SK-N-MC (cell line): ENCODE results near the gene RMDN2.
A peak's percentile ranks its signal among the peaks of the same experiment; 100 is the strongest.

Experiments
- DNase-seq: peaks from one replicate; pipeline ENCODE4 v3.0.0-alpha.2; 2011; ENCODE audit warnings: low read depth, low spot score
- H3K27ac ChIP-seq: fragments of 200-600 bp; sonication (generic); 2 replicates; pipeline ENCODE4 v1.5.1; 2016; ENCODE audit warnings: mixed run types
- H3K36me3 ChIP-seq: fragments of 200-600 bp; sonication (generic); 2 replicates; pipeline ENCODE4 v1.6.1; 2017; ENCODE audit warnings: antibody characterized with exemption, low read length, mixed read lengths; ENCODE audit not compliant: insufficient read depth
- H3K4me3 ChIP-seq: fragments of 200-600 bp; sonication (generic); 2 replicates; pipeline ENCODE4 v1.5.1; 2016
- H3K9ac ChIP-seq: fragments of 200-600 bp; sonication (generic); 2 replicates; pipeline ENCODE4 v1.8.0; 2017; ENCODE audit warnings: mixed run types, mixed read lengths; ENCODE audit not compliant: insufficient read length
- H3K9me3 ChIP-seq: fragments of 200-600 bp; sonication (generic); 2 replicates; pipeline ENCODE4 v1.6.1; 2017; ENCODE audit warnings: low read depth, mild to moderate bottlenecking, antibody characterized with exemption, low read length, moderate library complexity, mixed read lengths
- EZH2 ChIP-seq: fragments of 200-600 bp; sonication (generic); IDR thresholded peaks from one replicate; pipeline ENCODE4 v1.6.1; 2017; ENCODE audit warnings: antibody characterized with exemption
- FOXP2 ChIP-seq: optimal IDR thresholded peaks from 2 replicates; pipeline ENCODE3; 2011; ENCODE audit warnings: mild to moderate bottlenecking, moderate library complexity; ENCODE audit not compliant: insufficient read depth; ENCODE audit errors: extremely low read length, control extremely low read depth
- POLR2AphosphoS5 ChIP-seq: IDR thresholded peaks from 2 replicates; pipeline ENCODE4 v1.6.1; 2012; ENCODE audit warnings: mild to moderate bottlenecking, low read depth, low read length, borderline replicate concordance

RMDN2 gene

DNA sequence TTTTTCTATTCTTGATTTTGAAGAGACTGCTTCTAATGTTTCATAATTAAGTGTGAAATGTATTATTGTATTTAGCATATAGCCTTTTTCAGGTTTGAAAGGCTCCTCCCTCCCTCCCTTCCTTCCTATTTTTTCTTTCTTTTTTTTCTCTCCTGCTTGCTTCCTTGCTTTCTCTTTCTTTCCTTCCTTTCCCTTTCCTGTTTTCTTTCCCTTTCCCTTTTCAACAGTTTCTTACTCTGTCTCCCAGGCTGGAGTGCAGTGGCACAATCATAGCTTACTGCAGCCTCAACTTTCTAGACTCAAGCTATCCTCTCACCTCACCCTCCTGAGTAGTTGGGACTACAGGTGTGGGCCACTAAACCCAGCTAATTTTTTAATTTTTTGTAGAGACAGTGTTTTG, 44.6 kb downstream of the RMDN2 start:
- Histone ChIP-seq H3K9ac (no peak overlapping the region), H3K27ac (no peak overlapping the region), H3K36me3 (no peaks in the 10 kb centered on the region), H3K4me3 (no peak overlapping the region), H3K9me3 (no peaks in the 10 kb centered on the region)
- no peak for DNase-seq
- TF ChIP-seq EZH2 (no peak), FOXP2 (no peak), POLR2AphosphoS5 (no peak)

DNA sequence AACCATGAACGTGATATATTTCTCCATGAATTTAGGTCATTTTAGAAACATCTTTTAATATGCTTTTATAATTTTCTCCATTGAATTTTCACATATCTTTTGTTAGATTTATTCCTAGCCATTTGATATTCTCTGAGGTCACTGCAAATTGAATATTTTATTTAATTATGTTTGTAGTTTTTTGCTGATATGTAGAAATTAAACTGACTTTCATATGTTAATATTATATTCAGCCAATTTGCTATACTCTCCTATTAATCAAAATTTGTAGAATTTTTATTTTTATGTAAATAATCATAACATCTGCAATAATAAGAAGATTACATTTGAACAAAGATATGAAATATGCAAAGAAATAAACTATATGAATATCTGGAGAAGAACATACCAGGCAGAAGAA, 46.9 kb downstream of the RMDN2 start:
- TF ChIP-seq FOXP2 (no peak), EZH2 (no peak), POLR2AphosphoS5 (no peak)
- H3K9ac ChIP-seq = no peak overlapping the region
- no peak for DNase-seq
- no peak overlapping the region for H3K4me3 ChIP-seq
- no peaks in the 10 kb centered on the region for H3K36me3 ChIP-seq
- H3K9me3 ChIP-seq = no peaks in the 10 kb centered on the region
- no peak overlapping the region for H3K27ac ChIP-seq

DNA sequence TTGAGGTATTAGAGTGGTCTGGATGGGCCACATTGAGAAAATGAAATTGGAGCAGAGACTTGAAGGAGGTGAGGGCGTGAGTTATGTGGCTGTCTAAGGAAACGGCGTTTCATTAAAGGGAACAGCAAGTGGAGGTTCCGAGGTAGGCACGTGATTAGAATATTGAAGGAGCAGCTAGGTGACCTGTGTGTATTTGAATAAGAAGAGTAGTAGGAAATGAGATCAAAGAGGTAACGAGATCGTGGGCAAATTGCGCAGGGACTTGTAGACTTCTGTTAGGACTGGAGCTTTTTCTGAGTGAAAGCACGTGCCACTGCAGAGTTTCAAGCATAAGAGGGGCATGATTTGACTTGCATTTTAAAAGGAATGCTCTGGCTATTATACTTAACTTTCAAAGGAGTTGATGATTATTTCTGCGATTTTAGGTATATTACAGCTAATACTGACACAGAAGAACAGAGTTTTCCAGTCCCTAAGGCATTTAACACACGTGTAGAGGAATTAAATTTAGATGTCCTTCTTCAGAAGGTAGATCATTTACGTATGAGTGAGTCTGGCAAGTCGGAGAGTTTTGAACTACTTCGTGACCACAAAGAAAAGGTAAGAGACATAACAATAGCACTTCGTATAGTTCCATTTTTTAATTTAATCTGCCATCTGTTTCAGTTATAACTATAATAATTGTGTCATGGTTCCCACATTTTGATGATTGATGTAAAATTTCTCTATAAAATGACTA, 48.7 kb downstream of the RMDN2 start:
- Histone ChIP-seq H3K4me3 (no peak overlapping the region), H3K9ac (no peak overlapping the region), H3K9me3 (no peaks in the 10 kb centered on the region), H3K27ac (no peak overlapping the region), H3K36me3 (no peaks in the 10 kb centered on the region)
- no peak for DNase-seq
- no peak for TF ChIP-seq POLR2AphosphoS5

DNA sequence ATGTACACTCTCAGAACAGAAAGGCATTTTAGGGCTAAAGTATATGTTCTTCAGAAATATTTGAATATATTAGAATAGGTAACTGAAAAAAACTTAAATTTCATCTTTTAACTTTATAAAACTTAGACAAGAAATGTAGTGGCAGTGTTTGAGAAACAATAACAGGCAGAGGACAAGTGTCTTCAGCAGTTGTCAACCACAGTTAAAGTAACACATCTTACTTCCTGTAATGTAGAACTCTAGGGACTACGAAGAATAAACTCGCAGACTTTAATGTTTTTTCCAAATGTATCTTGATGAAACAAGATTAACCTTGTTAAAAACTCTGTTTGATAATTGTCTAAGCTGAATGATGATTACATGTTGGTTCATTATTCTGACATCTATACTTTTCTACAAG, 50.7 kb downstream of the RMDN2 start:
- Histone ChIP-seq H3K4me3 (no peak overlapping the region), H3K9me3 (no peaks in the 10 kb centered on the region), H3K36me3 (no peaks in the 10 kb centered on the region), H3K9ac (no peak overlapping the region), H3K27ac (no peak overlapping the region)
- no peak for DNase-seq
- no peak for TF ChIP-seq POLR2AphosphoS5
- no peak for TF ChIP-seq EZH2
- no peak for TF ChIP-seq FOXP2

DNA sequence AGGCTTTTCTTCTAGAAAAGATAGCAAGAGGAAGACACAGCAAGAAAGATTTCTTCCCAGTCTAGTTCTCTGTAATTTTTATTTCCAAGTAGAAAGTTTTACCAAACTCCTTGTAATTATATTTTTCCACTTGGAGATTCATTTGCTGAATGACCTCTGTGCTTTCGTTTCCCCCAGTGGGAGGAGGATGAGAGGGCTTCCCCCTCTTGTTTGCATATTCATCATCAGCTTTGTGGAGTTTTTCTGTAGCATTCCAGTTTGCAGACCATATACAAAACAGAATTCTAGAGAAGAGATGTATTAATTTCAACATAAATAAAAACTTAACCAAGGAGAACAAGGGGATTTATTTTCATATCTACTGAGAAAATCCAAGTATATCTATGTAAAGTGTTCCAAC, 51.3 kb downstream of the RMDN2 start:
- Histone ChIP-seq H3K9ac (no peak overlapping the region), H3K27ac (no peak overlapping the region), H3K9me3 (no peaks in the 10 kb centered on the region), H3K4me3 (no peak overlapping the region), H3K36me3 (no peaks in the 10 kb centered on the region)
- TF ChIP-seq FOXP2 (no peak), POLR2AphosphoS5 (no peak), EZH2 (no peak)
- DNase-seq = no peak

DNA sequence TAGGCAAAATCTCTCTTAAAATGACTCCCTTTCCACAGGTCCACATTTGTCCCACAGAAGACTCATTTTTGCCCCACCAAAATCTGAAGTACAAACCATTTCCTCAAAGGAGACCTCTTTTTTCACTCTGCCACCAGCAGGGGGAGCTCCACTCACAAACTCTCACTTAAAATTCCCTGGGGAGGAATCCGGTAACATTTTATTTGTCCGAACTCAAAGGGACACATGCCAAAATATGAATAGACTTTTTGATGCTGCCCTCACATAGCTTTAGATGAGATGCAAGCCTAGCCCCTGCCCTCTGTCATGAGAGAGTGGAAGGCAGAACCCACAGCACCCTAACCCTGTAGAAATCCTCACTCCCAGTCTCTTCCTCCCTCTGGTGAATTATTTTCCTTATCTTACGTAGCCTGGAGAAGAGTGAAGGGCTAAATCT, 57.1 kb downstream of the RMDN2 start:
- H3K36me3 ChIP-seq = no peaks in the 10 kb centered on the region
- peak overlapping the region; percentile 76 for H3K4me3 ChIP-seq
- TF ChIP-seq POLR2AphosphoS5 = no peak
- no peak for TF ChIP-seq EZH2
- TF ChIP-seq FOXP2 = no peak
- DNase-seq = peak; percentile 52
- no peaks in the 10 kb centered on the region for H3K9me3 ChIP-seq
- H3K9ac ChIP-seq = peak overlapping the region; percentile 36
- no peak overlapping the region for H3K27ac ChIP-seq

DNA sequence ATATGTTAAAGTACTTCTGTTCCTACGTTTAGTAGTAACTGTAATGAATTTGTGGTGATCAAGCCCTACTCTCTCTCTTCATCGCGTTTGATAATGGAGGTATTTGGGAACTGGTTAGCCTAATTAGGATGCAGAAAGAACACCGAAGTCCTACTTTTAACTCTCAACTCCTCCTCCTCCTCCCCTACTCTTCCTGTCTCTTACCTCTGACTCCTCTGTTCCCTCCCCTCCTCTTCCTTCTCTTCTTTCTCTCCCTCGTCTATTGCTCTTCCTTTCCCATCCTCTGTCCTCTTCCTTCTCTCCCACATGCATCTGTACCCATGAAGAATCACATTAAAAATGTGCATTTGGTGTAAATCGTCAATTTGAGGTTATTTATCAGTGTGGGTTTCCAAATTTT, 57.8 kb downstream of the RMDN2 start:
- no peak overlapping the region for H3K27ac ChIP-seq
- no peaks in the 10 kb centered on the region for H3K9me3 ChIP-seq
- H3K9ac ChIP-seq = no peak overlapping the region
- no peaks in the 10 kb centered on the region for H3K36me3 ChIP-seq
- no peak for DNase-seq
- TF ChIP-seq EZH2 (no peak), POLR2AphosphoS5 (no peak)
- no peak overlapping the region for H3K4me3 ChIP-seq

DNA sequence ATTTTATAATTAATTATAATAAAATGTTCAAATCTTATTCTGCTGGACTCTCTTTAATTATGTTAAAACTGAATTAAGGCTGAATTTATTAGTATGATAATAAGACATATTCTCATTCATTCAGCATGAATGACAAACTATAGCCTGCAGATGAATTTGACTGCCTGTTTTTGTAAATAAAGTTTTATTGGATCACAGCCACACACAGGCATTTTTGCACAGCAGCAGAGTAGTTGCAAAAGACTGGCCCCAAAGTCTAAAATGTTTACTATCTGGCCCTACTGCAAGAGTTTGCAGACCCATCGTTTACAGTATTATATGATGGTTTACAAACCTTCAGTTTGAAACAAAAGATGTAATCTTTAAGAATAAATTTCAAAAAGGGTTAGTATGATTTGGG, 58.6 kb downstream of the RMDN2 start:
- Histone ChIP-seq H3K9me3 (no peaks in the 10 kb centered on the region), H3K36me3 (no peaks in the 10 kb centered on the region), H3K4me3 (no peak overlapping the region), H3K9ac (no peak overlapping the region), H3K27ac (no peak overlapping the region)
- TF ChIP-seq FOXP2 = no peak
- no peak for TF ChIP-seq EZH2
- no peak for TF ChIP-seq POLR2AphosphoS5
- no peak for DNase-seq

DNA sequence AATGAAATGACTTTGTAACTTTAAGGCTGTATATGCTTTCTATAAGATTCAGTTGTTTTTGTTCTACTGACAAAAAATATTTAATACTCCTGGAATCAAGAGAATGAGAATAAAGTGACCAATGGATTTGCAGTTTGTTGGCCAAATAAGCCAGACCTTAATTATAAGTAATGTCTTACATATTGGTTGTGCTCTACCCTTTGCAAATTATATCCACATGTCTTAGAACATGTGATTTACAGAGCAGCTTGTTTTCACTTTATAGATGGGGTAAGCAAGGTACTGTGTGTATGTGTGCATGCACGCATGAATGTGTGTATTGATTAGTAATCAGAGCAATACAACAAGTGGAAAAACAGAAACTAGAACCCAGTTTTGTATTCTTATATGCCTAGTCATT, 59.1 kb downstream of the RMDN2 start:
- Histone ChIP-seq H3K9me3 (no peaks in the 10 kb centered on the region), H3K9ac (peak overlapping the region; percentile 22), H3K4me3 (no peak overlapping the region), H3K27ac (no peak overlapping the region), H3K36me3 (no peaks in the 10 kb centered on the region)
- TF ChIP-seq EZH2 = no peak
- TF ChIP-seq FOXP2 = no peak
- no peak for TF ChIP-seq POLR2AphosphoS5
- no peak for DNase-seq
